SK-N-SH (cell line): ENCODE data around the gene OR10V1. TPM values are rescaled to one million over a fixed set of nuclear protein-coding genes. Genes with fewer than 3 reads are reported as not detected.

Source experiments
- CTCF ChIA-PET: fragments of 300-600, 350-600 bp; formaldehyde crosslinking; extraction: SDS; loops from one replicate; lab custom pipeline; 2021; lab: Yijun Ruan, JAX
- POLR2A ChIA-PET: fragments of 350-600 bp; sonication (Branson Sonifier 250); formaldehyde crosslinking; extraction: SDS; loops from one replicate; lab custom pipeline; 2020; ENCODE audit warnings: antibody characterized with exemption, inconsistent platforms; lab: Yijun Ruan, JAX
- DNase-seq: peaks from one replicate; pipeline ENCODE4 v3.0.0; 2012
- H2AFZ ChIP-seq: fragments of 200-600 bp; sonication (generic); 2 replicates; pipeline ENCODE4 v1.8.1; 2016; ENCODE audit warnings: antibody characterized with exemption, mild to moderate bottlenecking, low read depth
- H3F3A ChIP-seq: fragments of 200-600 bp; sonication (generic); replicated peaks from 2 replicates; pipeline ENCODE3; 2016; ENCODE audit warnings: antibody characterized with exemption, mild to moderate bottlenecking; ENCODE audit not compliant: insufficient read depth
- H3K27ac ChIP-seq, 2 experiments: fragments of 200-500 bp in 1 of 2; fragments of 200-600 bp in 1 of 2; sonication (Bioruptor generic) in 1 of 2; sonication (generic), shearing (Covaris generic) in 1 of 2; 2 replicates each; pipeline versions ENCODE4 v1.5.1 to v1.6.1; 2014 to 2016; ENCODE audit warnings: low read depth in 2 of 2, inconsistent platforms in 1 of 2, low read length in 1 of 2, mild to moderate bottlenecking in 1 of 2, mixed read lengths in 1 of 2
- H3K27me3 ChIP-seq: fragments of 200-600 bp; sonication (generic), shearing (Covaris generic); 2 replicates; pipeline ENCODE4 v1.6.1; 2016; ENCODE audit warnings: mixed run types; ENCODE audit not compliant: insufficient read depth
- H3K36me3 ChIP-seq, 2 experiments: fragments of 200-500 bp in 1 of 2; fragments of 200-600 bp in 1 of 2; sonication (Bioruptor generic) in 1 of 2; sonication (generic) in 1 of 2; replicated peaks in 1 of 2; 2 replicates each; pipeline versions ENCODE3 to v1.5.1; 2014 to 2016; ENCODE audit warnings: low read length in 1 of 2, mild to moderate bottlenecking in 1 of 2; ENCODE audit not compliant: insufficient read depth in 2 of 2, control insufficient read depth in 1 of 2
- H3K4me1 ChIP-seq, 2 experiments: fragments of 200-500 bp in 1 of 2; fragments of 200-600 bp in 1 of 2; sonication (Bioruptor generic) in 1 of 2; sonication (generic), shearing (Covaris generic) in 1 of 2; 2 replicates each; pipeline versions ENCODE4 v1.5.1 to v1.6.1; 2014 to 2016; ENCODE audit warnings: low read depth in 1 of 2, low read length in 1 of 2, mixed run types in 1 of 2; ENCODE audit not compliant: insufficient read depth in 2 of 2, control insufficient read depth in 1 of 2
- H3K4me2 ChIP-seq: fragments of 200-600 bp; sonication (generic), shearing (Covaris generic); 2 replicates; pipeline ENCODE4 v1.6.1; 2017; ENCODE audit warnings: mixed run types
- H3K4me3 ChIP-seq, 2 experiments: fragments of 200-500 bp in 1 of 2; fragments of 200-600 bp in 1 of 2; sonication (Bioruptor generic) in 1 of 2; sonication (generic), shearing (Covaris generic) in 1 of 2; 2 replicates each; pipeline versions ENCODE4 v1.5.1 to v1.8.1; 2014 to 2016; ENCODE audit warnings: low read depth in 2 of 2, inconsistent platforms in 1 of 2, low read length in 1 of 2, mild to moderate bottlenecking in 1 of 2, mixed read lengths in 1 of 2, moderate library complexity in 1 of 2
- H3K79me2 ChIP-seq: fragments of 200-600 bp; sonication (generic); 2 replicates; pipeline ENCODE4 v1.8.1; 2017; ENCODE audit warnings: mild to moderate bottlenecking; ENCODE audit not compliant: insufficient read depth
- H3K9ac ChIP-seq: fragments of 200-600 bp; sonication (generic); 2 replicates; pipeline ENCODE4 v1.6.1; 2017; ENCODE audit warnings: mixed run types
- H3K9me2 ChIP-seq: fragments of 200-600 bp; sonication (generic); 2 replicates; pipeline ENCODE4 v1.6.1; 2017; ENCODE audit warnings: mixed run types
- H3K9me3 ChIP-seq: fragments of 200-600 bp; sonication (generic); 2 replicates; pipeline ENCODE4 v1.6.1; 2017; ENCODE audit warnings: mixed run types, mild to moderate bottlenecking, moderate library complexity
- H4K20me1 ChIP-seq: fragments of 200-600 bp; sonication (generic); 2 replicates; pipeline ENCODE4 v1.6.1; 2017; ENCODE audit warnings: mild to moderate bottlenecking, mixed run types; ENCODE audit not compliant: insufficient read depth
- CTCF ChIP-seq: fragments of 200-600 bp; sonication (generic); IDR thresholded peaks from 2 replicates; pipeline ENCODE4 v1.6.1; 2017; ENCODE audit warnings: antibody characterized with exemption, mild to moderate bottlenecking, moderate library complexity
- EP300 ChIP-seq, 2 experiments: IDR thresholded peaks; 2 replicates each; pipeline versions ENCODE4 v1.4.0 to v1.6.1; 2012; ENCODE audit warnings: borderline replicate concordance in 1 of 2, low read depth in 1 of 2, low read length in 1 of 2
- FOSL2 ChIP-seq: IDR thresholded peaks from 2 replicates; pipeline ENCODE4 v1.4.0; 2012; ENCODE audit warnings: low read depth, mild to moderate bottlenecking, moderate library complexity, borderline replicate concordance
- FOXM1 ChIP-seq: IDR thresholded peaks from 2 replicates; pipeline ENCODE4 v1.4.0; 2012; ENCODE audit warnings: low read depth, mild to moderate bottlenecking
- GATA2 ChIP-seq: sonication (generic); formaldehyde crosslinking; IDR thresholded peaks from 2 replicates; pipeline ENCODE4 v1.5.0; 2020; ENCODE audit warnings: mild to moderate bottlenecking, missing genetic modification reagents
- IRF3 ChIP-seq: fragments of 150-350 bp; IDR thresholded peaks from 2 replicates; pipeline ENCODE4 v1.6.1; 2016; ENCODE audit warnings: mild to moderate bottlenecking, low read depth, low read length
- JUND ChIP-seq: IDR thresholded peaks from 2 replicates; pipeline ENCODE4 v1.4.0; 2012
- MXI1 ChIP-seq: IDR thresholded peaks from 2 replicates; pipeline ENCODE4 v1.6.1; 2012; ENCODE audit warnings: mild to moderate bottlenecking, low read depth, low read length, improper control_type of control experiment
- NRF1 ChIP-seq: IDR thresholded peaks from 2 replicates; pipeline ENCODE4 v1.6.1; 2012; ENCODE audit warnings: low read depth, mild to moderate bottlenecking, low read length
- PBX3 ChIP-seq: IDR thresholded peaks from 2 replicates; pipeline ENCODE4; 2012
- POLR2AphosphoS5 ChIP-seq: IDR thresholded peaks from 2 replicates; pipeline ENCODE4 v1.6.1; 2012; ENCODE audit warnings: low read depth, low read length
- RAD21 ChIP-seq: IDR thresholded peaks from 2 replicates; pipeline ENCODE4 v1.6.1; 2012; ENCODE audit warnings: mild to moderate bottlenecking, low read length
- RFX5 ChIP-seq: IDR thresholded peaks from 2 replicates; pipeline ENCODE4 v1.6.1; 2012; ENCODE audit warnings: mild to moderate bottlenecking, improper control_type of control experiment, low read length
- SIN3A ChIP-seq: IDR thresholded peaks from 2 replicates; pipeline ENCODE4 v1.6.1; 2012; ENCODE audit warnings: low read depth, mild to moderate bottlenecking, low read length, moderate library complexity, borderline replicate concordance
- TAF1 ChIP-seq: IDR thresholded peaks from 2 replicates; pipeline ENCODE4 v1.6.1; 2012; ENCODE audit warnings: low read depth, mild to moderate bottlenecking, low read length, moderate library complexity, borderline replicate concordance
- TCF12 ChIP-seq: IDR thresholded peaks from 2 replicates; pipeline ENCODE4 v1.4.0; 2012
- TEAD4 ChIP-seq: IDR thresholded peaks from 2 replicates; pipeline ENCODE4 v1.4.0; 2012; ENCODE audit warnings: mild to moderate bottlenecking, borderline replicate concordance; ENCODE audit not compliant: insufficient read depth
- YY1 ChIP-seq: IDR thresholded peaks from 2 replicates; pipeline ENCODE4 v1.4.0; 2012; ENCODE audit warnings: low read depth, mild to moderate bottlenecking
- WGBS: methylation state at CpG from one replicate; pipeline ENCODE4 v1.1.6; 2017; ENCODE audit warnings: low lambda C conversion rate; 5-methylcytosine and 5-hydroxymethylcytosine counted together
- polyA plus RNA-seq, 3 experiments: library from polyadenylated mRNA; depleted of rRNA; stranded (reverse); fragments of >200 nt; gene quantifications; 2 replicates each; pipeline ENCODE4 v1.2.3, GENCODE V29; 2012
- TF ChIP-seq, protein P1 (sequence below): IDR thresholded peaks from 2 replicates; pipeline ENCODE4 v1.4.0; 2012; ENCODE audit warnings: low read depth
- TF ChIP-seq, protein P2 (sequence below): fragments of 150-350 bp; IDR thresholded peaks from 2 replicates; pipeline ENCODE4 v1.6.1; 2017; ENCODE audit warnings: antibody characterized with exemption, low read length, low read depth, borderline replicate concordance

The OR10V1 gene
- polyA plus RNA-seq, 1 of the 3 experiments (the other 2 are of a cell fraction) = not detected

- H3K4me2 ChIP-seq = no peak overlapping the region
- H3K36me3 ChIP-seq = no peaks in the 10 kb centered on the region
- H3K27ac ChIP-seq = no peak overlapping the region
- no peak overlapping the region for H3K9ac ChIP-seq
- no peak for DNase-seq
- H2AFZ ChIP-seq = no peak overlapping the region
- H3K9me3 ChIP-seq = no peaks in the 10 kb centered on the region
- H3K27me3 ChIP-seq = no peaks in the 10 kb centered on the region
- H3K4me1 ChIP-seq = no peaks in the 10 kb centered on the region
- no peaks in the 10 kb centered on the region for H3K9me2 ChIP-seq
- ChIA-PET POLR2A (no interaction called here), CTCF (no interaction called here)
- H3K79me2 ChIP-seq = no peaks in the 10 kb centered on the region
- no peaks in the 10 kb centered on the region for H4K20me1 ChIP-seq
- 50% methylated on average over 2 of the region's 2 CpGs for WGBS
- no peak for TF ChIP-seq POLR2AphosphoS5
- TF ChIP-seq, protein P1, sequence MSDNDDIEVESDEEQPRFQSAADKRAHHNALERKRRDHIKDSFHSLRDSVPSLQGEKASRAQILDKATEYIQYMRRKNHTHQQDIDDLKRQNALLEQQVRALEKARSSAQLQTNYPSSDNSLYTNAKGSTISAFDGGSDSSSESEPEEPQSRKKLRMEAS = no peak
- TF ChIP-seq CTCF = no peak
- TF ChIP-seq EP300 (IDR thresholded peaks at IDR 0.05; ENCODE audit: borderline replicate concordance in 1 of 2, low read depth in 1 of 2, low read length in 1 of 2) = no peak
- no peaks in the 10 kb centered on the region for H3F3A ChIP-seq
- no peak overlapping the region for H3K4me3 ChIP-seq
Observed at GRCh38 chr11:59730896-59731565, 17.4 kb upstream of the OR10V1 start.

DNA sequence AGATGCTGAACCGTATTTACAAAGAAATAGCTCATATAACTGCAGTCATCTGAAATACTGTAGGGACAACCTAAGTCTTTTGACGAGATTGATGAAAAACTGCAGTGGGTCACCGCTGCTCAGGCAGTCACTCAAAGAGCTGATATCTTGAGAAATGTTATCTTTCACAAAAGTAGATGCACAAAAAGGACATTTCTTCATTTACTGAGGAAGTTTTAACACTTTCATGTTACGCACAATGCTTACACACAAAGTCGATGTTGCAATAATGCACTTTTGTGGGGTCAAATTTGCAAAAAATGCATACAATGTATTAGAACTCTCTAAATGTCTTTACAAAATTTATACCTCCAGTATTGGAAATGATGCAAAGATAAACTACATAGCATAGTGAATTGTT lies 16.2 kb upstream of the OR10V1 start:
- no peaks in the 10 kb centered on the region for H3K36me3 ChIP-seq
- H2AFZ ChIP-seq = no peak overlapping the region
- WGBS = 60% methylated on average over 5 of the region's 5 CpGs
- H3K4me1 ChIP-seq = no peaks in the 10 kb centered on the region
- H3K9ac ChIP-seq = no peak overlapping the region
- no peaks in the 10 kb centered on the region for H3K9me2 ChIP-seq
- H3K9me3 ChIP-seq = no peaks in the 10 kb centered on the region
- H3F3A ChIP-seq = no peaks in the 10 kb centered on the region
- ChIA-PET CTCF (no interaction called here), POLR2A (no interaction called here)
- no peak overlapping the region for H3K27ac ChIP-seq
- no peak for DNase-seq
- no peaks in the 10 kb centered on the region for H3K27me3 ChIP-seq
- H3K79me2 ChIP-seq = no peaks in the 10 kb centered on the region
- H3K4me3 ChIP-seq = no peak overlapping the region
- H4K20me1 ChIP-seq = no peaks in the 10 kb centered on the region
- no peak overlapping the region for H3K4me2 ChIP-seq
- TF ChIP-seq TAF1 (no peak), NRF1 (no peak), IRF3 (no peak), CTCF (no peak), MXI1 (no peak), RAD21 (no peak), FOSL2 (no peak), SIN3A (no peak), TEAD4 (no peak), RFX5 (no peak), FOXM1 (no peak), GATA2 (CRISPR knock-in tag) (no peak), YY1 (no peak), JUND (no peak), PBX3 (no peak), TCF12 (no peak)
- TF ChIP-seq, protein P2, sequence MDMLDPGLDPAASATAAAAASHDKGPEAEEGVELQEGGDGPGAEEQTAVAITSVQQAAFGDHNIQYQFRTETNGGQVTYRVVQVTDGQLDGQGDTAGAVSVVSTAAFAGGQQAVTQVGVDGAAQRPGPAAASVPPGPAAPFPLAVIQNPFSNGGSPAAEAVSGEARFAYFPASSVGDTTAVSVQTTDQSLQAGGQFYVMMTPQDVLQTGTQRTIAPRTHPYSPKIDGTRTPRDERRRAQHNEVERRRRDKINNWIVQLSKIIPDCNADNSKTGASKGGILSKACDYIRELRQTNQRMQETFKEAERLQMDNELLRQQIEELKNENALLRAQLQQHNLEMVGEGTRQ = no peak
